Endothelial cell (in vitro differentiated cells): ENCODE results near the gene KCNN3. TPM values are rescaled to one million over a fixed set of nuclear protein-coding genes. Genes with fewer than 3 reads are reported as not detected.

Experiments used
- DNase-seq: peaks from one replicate; pipeline ENCODE4 v3.0.0; 2021; ENCODE audit warnings: low spot score
- H3K27ac Mint-ChIP-seq: one replicate; pipeline ENCODE4 v1.8.0; 2021; ENCODE audit warnings: mixed read lengths, inconsistent platforms; ENCODE audit not compliant: unreplicated experiment
- H3K27me3 Mint-ChIP-seq: one replicate; pipeline ENCODE4 v1.8.0; 2021; ENCODE audit warnings: mild to moderate bottlenecking, moderate library complexity, mixed read lengths, inconsistent platforms; ENCODE audit not compliant: unreplicated experiment
- H3K36me3 Mint-ChIP-seq: one replicate; pipeline ENCODE4 v1.8.0; 2021; ENCODE audit warnings: mild to moderate bottlenecking, low read depth, mixed read lengths, inconsistent platforms; ENCODE audit not compliant: unreplicated experiment
- H3K4me1 Mint-ChIP-seq: one replicate; pipeline ENCODE4 v1.8.0; 2021; ENCODE audit warnings: mild to moderate bottlenecking, mixed read lengths, inconsistent platforms; ENCODE audit not compliant: unreplicated experiment
- H3K4me3 Mint-ChIP-seq: one replicate; pipeline ENCODE4 v1.8.0; 2021; ENCODE audit warnings: mild to moderate bottlenecking, mixed read lengths, inconsistent platforms; ENCODE audit not compliant: unreplicated experiment
- H3K9me3 Mint-ChIP-seq: one replicate; pipeline ENCODE4 v1.8.0; 2021; ENCODE audit warnings: mixed read lengths, inconsistent platforms; ENCODE audit not compliant: unreplicated experiment
- CTCF ChIP-seq: fragments of 200-600 bp; sonication (generic); IDR thresholded peaks from one replicate; pipeline ENCODE4 v1.5.0; 2021; ENCODE audit warnings: antibody characterized with exemption; ENCODE audit not compliant: unreplicated experiment
- total RNA-seq: library from RNA; stranded (reverse); fragmentation: NEBNext Ultra II Directional; extraction: Animal tissue kit (Norgen Biotek cat#: 25700); gene quantifications from one replicate; pipeline ENCODE4 v1.2.1, GENCODE V29; 2021; ENCODE audit not compliant: unreplicated experiment

The KCNN3 gene
- total RNA-seq, 1 donor from 2014 or later, result 17.3 TPM

GRCh38 chr1:154840269-154841176 lies 29.6 kb downstream of the KCNN3 start:
- peaks cover 81% of the 10 kb centered on the region for H3K4me1 Mint-ChIP-seq
- peak overlapping the region; percentile 32 for H3K4me3 Mint-ChIP-seq
- peaks cover 12% of the 10 kb centered on the region for H3K27me3 Mint-ChIP-seq
- H3K36me3 Mint-ChIP-seq, result no peaks in the 10 kb centered on the region
- peak overlapping the region; percentile 99 for H3K27ac Mint-ChIP-seq
- no peaks in the 10 kb centered on the region for H3K9me3 Mint-ChIP-seq
- DNase-seq, result peak; percentile 44
- no peak for TF ChIP-seq CTCF

- peak; percentile 30 for DNase-seq
- no peaks in the 10 kb centered on the region for H3K9me3 Mint-ChIP-seq
- H3K4me3 Mint-ChIP-seq, result peak overlapping the region; percentile 71
- no peak for TF ChIP-seq CTCF
- H3K4me1 Mint-ChIP-seq, result peaks cover 80% of the 10 kb centered on the region
- no peaks in the 10 kb centered on the region for H3K36me3 Mint-ChIP-seq
- H3K27ac Mint-ChIP-seq, result peak overlapping the region; percentile 99
- peaks cover 8% of the 10 kb centered on the region for H3K27me3 Mint-ChIP-seq
These were observed 30.4 kb downstream of the KCNN3 start for GRCh38 chr1:154839691-154840090.

- Mint-ChIP-seq H3K36me3 (no peaks in the 10 kb centered on the region), H3K4me3 (peak overlapping the region; percentile 71), H3K27me3 (peaks cover 10% of the 10 kb centered on the region), H3K4me1 (peaks cover 81% of the 10 kb centered on the region), H3K27ac (peak overlapping the region; percentile 99), H3K9me3 (no peaks in the 10 kb centered on the region)
- no peak for TF ChIP-seq CTCF
- no peak for DNase-seq
These were observed 31.1 kb downstream of the KCNN3 start for GRCh38 chr1:154838988-154839387.

GRCh38 chr1:154838461-154838860 lies 31.6 kb downstream of the KCNN3 start:
- no peak for TF ChIP-seq CTCF
- no peaks in the 10 kb centered on the region for H3K9me3 Mint-ChIP-seq
- H3K4me1 Mint-ChIP-seq, result peaks cover 82% of the 10 kb centered on the region
- H3K27ac Mint-ChIP-seq, result peak overlapping the region; percentile 99
- DNase-seq, result no peak
- H3K36me3 Mint-ChIP-seq, result no peaks in the 10 kb centered on the region
- peak overlapping the region; percentile 76 for H3K4me3 Mint-ChIP-seq
- H3K27me3 Mint-ChIP-seq, result peaks cover 6% of the 10 kb centered on the region

- Mint-ChIP-seq H3K4me1 (peaks cover 87% of the 10 kb centered on the region), H3K27ac (peak overlapping the region; percentile 99), H3K27me3 (peaks cover 6% of the 10 kb centered on the region), H3K4me3 (no peak overlapping the region), H3K36me3 (no peaks in the 10 kb centered on the region), H3K9me3 (no peaks in the 10 kb centered on the region)
- TF ChIP-seq CTCF, result no peak
- no peak for DNase-seq
These were observed 32.4 kb downstream of the KCNN3 start for GRCh38 chr1:154837672-154838171.
